ENCODE results near the gene HOPX.

GRCh38 chr4:56680266-56680665 lies 830 bp downstream of the HOPX start:
- TF ChIP-seq POLR2AphosphoS5 (IDR thresholded peaks at IDR 0.05) (no peak), POLR2A (IDR thresholded peaks at IDR 0.05) (no peak), EP300 (IDR thresholded peaks at IDR 0.05) (no peak)
- TF ChIP-seq, protein P1, sequence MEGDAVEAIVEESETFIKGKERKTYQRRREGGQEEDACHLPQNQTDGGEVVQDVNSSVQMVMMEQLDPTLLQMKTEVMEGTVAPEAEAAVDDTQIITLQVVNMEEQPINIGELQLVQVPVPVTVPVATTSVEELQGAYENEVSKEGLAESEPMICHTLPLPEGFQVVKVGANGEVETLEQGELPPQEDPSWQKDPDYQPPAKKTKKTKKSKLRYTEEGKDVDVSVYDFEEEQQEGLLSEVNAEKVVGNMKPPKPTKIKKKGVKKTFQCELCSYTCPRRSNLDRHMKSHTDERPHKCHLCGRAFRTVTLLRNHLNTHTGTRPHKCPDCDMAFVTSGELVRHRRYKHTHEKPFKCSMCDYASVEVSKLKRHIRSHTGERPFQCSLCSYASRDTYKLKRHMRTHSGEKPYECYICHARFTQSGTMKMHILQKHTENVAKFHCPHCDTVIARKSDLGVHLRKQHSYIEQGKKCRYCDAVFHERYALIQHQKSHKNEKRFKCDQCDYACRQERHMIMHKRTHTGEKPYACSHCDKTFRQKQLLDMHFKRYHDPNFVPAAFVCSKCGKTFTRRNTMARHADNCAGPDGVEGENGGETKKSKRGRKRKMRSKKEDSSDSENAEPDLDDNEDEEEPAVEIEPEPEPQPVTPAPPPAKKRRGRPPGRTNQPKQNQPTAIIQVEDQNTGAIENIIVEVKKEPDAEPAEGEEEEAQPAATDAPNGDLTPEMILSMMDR (IDR thresholded peaks at IDR 0.05) = no peak

All from suprapubic skin (tissue), 4 donors.